ENCODE data around the gene MB21D2.

The MB21D2 gene

GRCh38 chr3:192953926-192954325 is 36.3 kb upstream of the MB21D2 start:
- no peak for TF ChIP-seq FOXP2 (optimal IDR thresholded peaks at IDR 0.05; ENCODE audit: borderline replicate concordance, extremely low read depth, extremely low read length, insufficient read depth)
- no peak for TF ChIP-seq POLR2AphosphoS5 (IDR thresholded peaks at IDR 0.05; ENCODE audit: low read depth, low read length)
- no peak for TF ChIP-seq TAF1 (IDR thresholded peaks at IDR 0.05; ENCODE audit: borderline replicate concordance, insufficient read depth, low read length)
- TF ChIP-seq REST (IDR thresholded peaks at IDR 0.05; ENCODE audit: insufficient read depth in 1 of 2, low read depth in 2 of 2, low read length in 2 of 2), result no peak
- TF ChIP-seq SIN3A (IDR thresholded peaks at IDR 0.05; ENCODE audit: borderline replicate concordance, insufficient read depth, low read length), result no peak

GRCh38 chr3:192947421-192947820 is 29.8 kb upstream of the MB21D2 start:
- TF ChIP-seq REST (IDR thresholded peaks at IDR 0.05; ENCODE audit: insufficient read depth in 1 of 2, low read depth in 2 of 2, low read length in 2 of 2) (no peak), POLR2AphosphoS5 (IDR thresholded peaks at IDR 0.05; ENCODE audit: low read depth, low read length) (no peak), TAF1 (IDR thresholded peaks at IDR 0.05; ENCODE audit: borderline replicate concordance, insufficient read depth, low read length) (no peak), SIN3A (IDR thresholded peaks at IDR 0.05; ENCODE audit: borderline replicate concordance, insufficient read depth, low read length) (no peak), FOXP2 (optimal IDR thresholded peaks at IDR 0.05; ENCODE audit: borderline replicate concordance, extremely low read depth, extremely low read length, insufficient read depth) (no peak)

GRCh38 chr3:192943393-192943792 is 25.7 kb upstream of the MB21D2 start:
- TF ChIP-seq FOXP2 (optimal IDR thresholded peaks at IDR 0.05; ENCODE audit: borderline replicate concordance, extremely low read depth, extremely low read length, insufficient read depth), result no peak
- no peak for TF ChIP-seq REST (IDR thresholded peaks at IDR 0.05; ENCODE audit: insufficient read depth in 1 of 2, low read depth in 2 of 2, low read length in 2 of 2)
- no peak for TF ChIP-seq SIN3A (IDR thresholded peaks at IDR 0.05; ENCODE audit: borderline replicate concordance, insufficient read depth, low read length)
- TF ChIP-seq TAF1 (IDR thresholded peaks at IDR 0.05; ENCODE audit: borderline replicate concordance, insufficient read depth, low read length), result no peak
- no peak for TF ChIP-seq POLR2AphosphoS5 (IDR thresholded peaks at IDR 0.05; ENCODE audit: low read depth, low read length)

- TF ChIP-seq POLR2AphosphoS5 (IDR thresholded peaks at IDR 0.05; ENCODE audit: low read depth, low read length) (no peak), REST (IDR thresholded peaks at IDR 0.05; ENCODE audit: insufficient read depth in 1 of 2, low read depth in 2 of 2, low read length in 2 of 2) (no peak), SIN3A (IDR thresholded peaks at IDR 0.05; ENCODE audit: borderline replicate concordance, insufficient read depth, low read length) (no peak), TAF1 (IDR thresholded peaks at IDR 0.05; ENCODE audit: borderline replicate concordance, insufficient read depth, low read length) (no peak), FOXP2 (optimal IDR thresholded peaks at IDR 0.05; ENCODE audit: borderline replicate concordance, extremely low read depth, extremely low read length, insufficient read depth) (no peak)
Measured at GRCh38 chr3:192942625-192943024, 25.0 kb upstream of the MB21D2 start.

GRCh38 chr3:192940129-192940528 is 22.5 kb upstream of the MB21D2 start:
- TF ChIP-seq POLR2AphosphoS5 (IDR thresholded peaks at IDR 0.05; ENCODE audit: low read depth, low read length), result no peak
- no peak for TF ChIP-seq REST (IDR thresholded peaks at IDR 0.05; ENCODE audit: insufficient read depth in 1 of 2, low read depth in 2 of 2, low read length in 2 of 2)
- TF ChIP-seq TAF1 (IDR thresholded peaks at IDR 0.05; ENCODE audit: borderline replicate concordance, insufficient read depth, low read length), result no peak
- TF ChIP-seq SIN3A (IDR thresholded peaks at IDR 0.05; ENCODE audit: borderline replicate concordance, insufficient read depth, low read length), result no peak
- TF ChIP-seq FOXP2 (optimal IDR thresholded peaks at IDR 0.05; ENCODE audit: borderline replicate concordance, extremely low read depth, extremely low read length, insufficient read depth), result no peak
